ENCODE data around the gene KIAA1958. TPM values are rescaled to one million over a fixed set of nuclear protein-coding genes. Genes with fewer than 3 reads are reported as not detected.

The KIAA1958 gene
- total and polyA plus RNA-seq, 2 donors (not counting 1 experiment from before 2014, with no cell fraction given), result 2.4 to 15.3 TPM

DNA sequence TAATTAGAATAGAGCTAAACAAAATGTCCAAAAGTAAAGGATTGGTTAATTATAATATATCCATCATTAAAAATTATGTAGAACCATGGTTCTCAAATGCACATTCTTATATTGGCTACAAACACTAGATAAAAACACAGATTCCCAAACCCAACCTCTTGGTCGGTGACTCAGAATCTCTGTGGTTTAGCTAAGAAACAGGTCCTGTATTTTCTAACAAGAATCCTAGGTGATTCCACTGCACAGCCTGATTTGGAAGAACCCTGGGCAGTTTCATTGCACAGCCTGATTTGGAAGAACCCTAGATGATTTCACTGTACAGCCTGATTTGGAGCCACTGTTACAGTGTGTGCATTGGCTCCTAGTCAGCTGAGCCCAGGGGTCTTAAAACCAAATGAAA is 67.9 kb downstream of the KIAA1958 start:
- ChIA-PET POLR2A (no interaction called here), CTCF (no interaction called here)
- Histone ChIP-seq H3K27ac (ENCODE audit: low read length in 2 of 2) (no peak overlapping the region), H3K4me2 (replicated peaks; ENCODE audit: low read depth, low read length, poor library complexity, severe bottlenecking) (no peak overlapping the region), H3K4me1 (ENCODE audit: control insufficient read depth in 2 of 2, insufficient read depth in 2 of 2, low read length in 2 of 2) (no peaks in the 10 kb centered on the region), H3K36me3 (replicated peaks in 1 of 2; ENCODE audit: control extremely low read depth in 1 of 2, control insufficient read depth in 1 of 2, extremely low read depth in 1 of 2, insufficient read depth in 2 of 2, low read length in 1 of 2) (no peaks in the 10 kb centered on the region), H3K4me3 (ENCODE audit: control extremely low read depth in 1 of 5, extremely low read depth in 1 of 5, insufficient read depth in 1 of 5, low read depth in 2 of 5, low read length in 4 of 5) (no peak overlapping the region), H4K20me1 (ENCODE audit: control insufficient read depth, insufficient read depth, low read length, poor library complexity, severe bottlenecking) (no peaks in the 10 kb centered on the region), H3K9ac (ENCODE audit: low read length) (no peak overlapping the region), H3K27me3 (replicated peaks in 1 of 4; ENCODE audit: control extremely low read depth in 1 of 4, control insufficient read depth in 3 of 4, insufficient read depth in 4 of 4, low read length in 3 of 4) (no peaks in the 10 kb centered on the region), H3K79me2 (ENCODE audit: control insufficient read depth, insufficient read depth, low read length) (peaks cover 18% of the 10 kb centered on the region), H3K9me3 (ENCODE audit: control extremely low read depth in 1 of 3, control insufficient read depth in 2 of 3, insufficient read depth in 1 of 3, low read length in 2 of 3) (no peaks in the 10 kb centered on the region), H2AFZ (ENCODE audit: insufficient read depth, low read depth, low read length, poor library complexity, severe bottlenecking) (no peak overlapping the region)
- peaks cover 5% of the 10 kb centered on the region for H3K4me1 Mint-ChIP-seq
- intact Hi-C loops (cut with micrococcal nuclease), result no loop called here
- H3K27ac Mint-ChIP-seq, result no peak overlapping the region
- WGBS (ENCODE audit: insufficient coverage), result 75% methylated on average over 1 of the region's 1 CpG
- ATAC-seq (ENCODE audit: low read depth) (no peak), DNase-seq (no peak)
- H3K27me3 Mint-ChIP-seq, result no peaks in the 10 kb centered on the region
- TF ChIP-seq EZH2 (IDR thresholded peaks at IDR 0.05; ENCODE audit: borderline replicate concordance, insufficient read depth, low read depth, low read length, poor library complexity, severe bottlenecking), result no peak
- TF ChIP-seq, protein P1, sequence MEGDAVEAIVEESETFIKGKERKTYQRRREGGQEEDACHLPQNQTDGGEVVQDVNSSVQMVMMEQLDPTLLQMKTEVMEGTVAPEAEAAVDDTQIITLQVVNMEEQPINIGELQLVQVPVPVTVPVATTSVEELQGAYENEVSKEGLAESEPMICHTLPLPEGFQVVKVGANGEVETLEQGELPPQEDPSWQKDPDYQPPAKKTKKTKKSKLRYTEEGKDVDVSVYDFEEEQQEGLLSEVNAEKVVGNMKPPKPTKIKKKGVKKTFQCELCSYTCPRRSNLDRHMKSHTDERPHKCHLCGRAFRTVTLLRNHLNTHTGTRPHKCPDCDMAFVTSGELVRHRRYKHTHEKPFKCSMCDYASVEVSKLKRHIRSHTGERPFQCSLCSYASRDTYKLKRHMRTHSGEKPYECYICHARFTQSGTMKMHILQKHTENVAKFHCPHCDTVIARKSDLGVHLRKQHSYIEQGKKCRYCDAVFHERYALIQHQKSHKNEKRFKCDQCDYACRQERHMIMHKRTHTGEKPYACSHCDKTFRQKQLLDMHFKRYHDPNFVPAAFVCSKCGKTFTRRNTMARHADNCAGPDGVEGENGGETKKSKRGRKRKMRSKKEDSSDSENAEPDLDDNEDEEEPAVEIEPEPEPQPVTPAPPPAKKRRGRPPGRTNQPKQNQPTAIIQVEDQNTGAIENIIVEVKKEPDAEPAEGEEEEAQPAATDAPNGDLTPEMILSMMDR (IDR thresholded peaks at IDR 0.05), result no peak
- H3K4me3 Mint-ChIP-seq, result no peak overlapping the region
- H3K9me3 Mint-ChIP-seq (ENCODE audit: insufficient read depth), result no peaks in the 10 kb centered on the region

DNA sequence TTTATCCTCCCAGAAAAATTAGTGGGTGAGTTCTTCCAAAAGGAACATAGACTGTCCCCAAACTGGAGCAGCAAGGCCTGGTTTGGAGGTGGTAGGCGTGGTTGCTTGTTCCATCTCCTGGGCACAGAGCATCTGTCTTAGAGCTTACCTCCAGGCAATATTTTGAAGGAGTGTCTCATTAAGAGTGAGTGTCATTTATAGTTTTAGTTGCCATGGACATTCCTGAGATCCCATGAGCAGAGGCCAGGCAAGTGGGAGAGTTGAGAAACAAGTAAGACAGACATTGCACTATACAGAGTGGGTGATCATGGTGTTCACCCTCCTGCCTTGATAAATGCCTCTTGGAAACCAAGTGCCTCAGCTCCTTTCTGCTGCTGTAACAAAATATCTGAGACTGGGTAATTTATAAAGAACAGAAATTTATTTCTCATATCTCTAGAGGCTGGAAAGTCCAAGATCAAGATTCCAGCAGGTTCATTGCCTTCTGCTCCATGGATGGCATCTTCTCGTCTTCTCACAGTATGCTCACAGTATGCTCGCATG is 68.5 kb downstream of the KIAA1958 start:
- H3K4me1 Mint-ChIP-seq, result no peaks in the 10 kb centered on the region
- no peak overlapping the region for H3K4me3 ChIP-seq (ENCODE audit: control extremely low read depth in 1 of 5, extremely low read depth in 1 of 5, insufficient read depth in 1 of 5, low read depth in 2 of 5, low read length in 4 of 5)
- peaks cover 12% of the 10 kb centered on the region for H3K79me2 ChIP-seq (ENCODE audit: control insufficient read depth, insufficient read depth, low read length)
- 100% methylated on average over 1 of the region's 3 CpGs for WGBS (ENCODE audit: insufficient coverage)
- ChIA-PET POLR2A (no interaction called here), CTCF (no interaction called here)
- DNase-seq (no peak), ATAC-seq (ENCODE audit: low read depth) (no peak)
- no peaks in the 10 kb centered on the region for H3K4me1 ChIP-seq (ENCODE audit: control insufficient read depth in 2 of 2, insufficient read depth in 2 of 2, low read length in 2 of 2)
- no peak overlapping the region for H3K4me2 ChIP-seq (replicated peaks; ENCODE audit: low read depth, low read length, poor library complexity, severe bottlenecking)
- H3K9me3 ChIP-seq (ENCODE audit: control extremely low read depth in 1 of 3, control insufficient read depth in 2 of 3, insufficient read depth in 1 of 3, low read length in 2 of 3), result no peaks in the 10 kb centered on the region
- no peaks in the 10 kb centered on the region for H3K9me3 Mint-ChIP-seq (ENCODE audit: insufficient read depth)
- H3K4me3 Mint-ChIP-seq, result no peak overlapping the region
- H3K27me3 Mint-ChIP-seq, result no peaks in the 10 kb centered on the region
- H3K9ac ChIP-seq (ENCODE audit: low read length), result no peak overlapping the region
- intact Hi-C loops (cut with micrococcal nuclease), result no loop called here
- no peak overlapping the region for H2AFZ ChIP-seq (ENCODE audit: insufficient read depth, low read depth, low read length, poor library complexity, severe bottlenecking)
- H3K27ac Mint-ChIP-seq, result no peak overlapping the region
- TF ChIP-seq EZH2 (IDR thresholded peaks at IDR 0.05; ENCODE audit: borderline replicate concordance, insufficient read depth, low read depth, low read length, poor library complexity, severe bottlenecking), result no peak
- TF ChIP-seq, protein P1 (IDR thresholded peaks at IDR 0.05), result no peak
- H3K36me3 ChIP-seq (replicated peaks in 1 of 2; ENCODE audit: control extremely low read depth in 1 of 2, control insufficient read depth in 1 of 2, extremely low read depth in 1 of 2, insufficient read depth in 2 of 2, low read length in 1 of 2), result no peaks in the 10 kb centered on the region
- H3K27ac ChIP-seq (ENCODE audit: low read length in 2 of 2), result no peak overlapping the region
- no peaks in the 10 kb centered on the region for H4K20me1 ChIP-seq (ENCODE audit: control insufficient read depth, insufficient read depth, low read length, poor library complexity, severe bottlenecking)
- no peaks in the 10 kb centered on the region for H3K27me3 ChIP-seq (replicated peaks in 1 of 4; ENCODE audit: control extremely low read depth in 1 of 4, control insufficient read depth in 3 of 4, insufficient read depth in 4 of 4, low read length in 3 of 4)
